UCSD-AML1 (cell line): ENCODE data around the gene BRIP1.
"Not testable (repeated sequence)": the region's sequence is repeated elsewhere in the genome, so short reads cannot be mapped to it uniquely, and the experiment has no call there.

Experiments used
- DNase-seq: peaks from one replicate; lab custom pipeline; 2025; ENCODE audit not compliant: unreplicated experiment; lab: John Stamatoyannopoulos, UW

Gene BRIP1

GRCh38 chr17:61733021-61733420 lies 130.3 kb downstream of the BRIP1 start:
- no peak for DNase-seq

GRCh38 chr17:61732169-61732568 lies 131.2 kb downstream of the BRIP1 start:
- DNase-seq: no peak

GRCh38 chr17:61731330-61731729 lies 132.0 kb downstream of the BRIP1 start:
- DNase-seq: no peak

GRCh38 chr17:61729690-61730268 lies 133.5 kb downstream of the BRIP1 start:
- DNase-seq: no peak

GRCh38 chr17:61728297-61728836 lies 135.0 kb downstream of the BRIP1 start:
- DNase-seq: no peak

- not testable (repeated sequence) for DNase-seq
Measured at GRCh38 chr17:61727798-61728197, 135.5 kb downstream of the BRIP1 start.

GRCh38 chr17:61726977-61727376 lies 136.4 kb downstream of the BRIP1 start:
- DNase-seq: no peak

GRCh38 chr17:61724777-61725176 lies 138.6 kb downstream of the BRIP1 start:
- no peak for DNase-seq

- DNase-seq: no peak
Measured at GRCh38 chr17:61723914-61724313, 139.4 kb downstream of the BRIP1 start.

GRCh38 chr17:61723183-61723582 lies 140.1 kb downstream of the BRIP1 start:
- DNase-seq: no peak

GRCh38 chr17:61722398-61722797 lies 140.9 kb downstream of the BRIP1 start:
- DNase-seq: no peak

GRCh38 chr17:61720016-61720795 lies 143.1 kb downstream of the BRIP1 start:
- no peak for DNase-seq

GRCh38 chr17:61719220-61719619 lies 144.1 kb downstream of the BRIP1 start:
- not testable (repeated sequence) for DNase-seq

GRCh38 chr17:61718022-61718421 lies 145.3 kb downstream of the BRIP1 start:
- no peak for DNase-seq

GRCh38 chr17:61717352-61717751 lies 146.0 kb downstream of the BRIP1 start:
- no peak for DNase-seq

- DNase-seq: no peak
Measured at GRCh38 chr17:61716225-61716829, 147.0 kb downstream of the BRIP1 start.

- DNase-seq: no peak
Measured at GRCh38 chr17:61715348-61715747, 148.0 kb downstream of the BRIP1 start.

- DNase-seq: no peak
Measured at GRCh38 chr17:61714300-61714699, 149.0 kb downstream of the BRIP1 start.

GRCh38 chr17:61713035-61713434 lies 150.3 kb downstream of the BRIP1 start:
- DNase-seq: no peak

- DNase-seq: no peak
Measured at GRCh38 chr17:61710546-61710945, 152.8 kb downstream of the BRIP1 start.

- no peak for DNase-seq
Measured at GRCh38 chr17:61709567-61709966, 153.8 kb downstream of the BRIP1 start.

- no peak for DNase-seq
Measured at GRCh38 chr17:61704935-61705449, 158.3 kb downstream of the BRIP1 start.
